Hair follicular keratinocyte (primary cell): ENCODE measurements around the gene TMEM92. TPM values are rescaled to one million over a fixed set of nuclear protein-coding genes. Genes with fewer than 3 reads are reported as not detected.

Experiments used
- total RNA-seq: library from RNA; depleted of rRNA; stranded (reverse); fragments of >200 nt; gene quantifications from 2 replicates; pipeline ENCODE4 v1.2.3, GENCODE V29; 2015

TMEM92 gene
- 2.0 and 3.4 TPM in 2 replicates for total RNA-seq

DNA sequence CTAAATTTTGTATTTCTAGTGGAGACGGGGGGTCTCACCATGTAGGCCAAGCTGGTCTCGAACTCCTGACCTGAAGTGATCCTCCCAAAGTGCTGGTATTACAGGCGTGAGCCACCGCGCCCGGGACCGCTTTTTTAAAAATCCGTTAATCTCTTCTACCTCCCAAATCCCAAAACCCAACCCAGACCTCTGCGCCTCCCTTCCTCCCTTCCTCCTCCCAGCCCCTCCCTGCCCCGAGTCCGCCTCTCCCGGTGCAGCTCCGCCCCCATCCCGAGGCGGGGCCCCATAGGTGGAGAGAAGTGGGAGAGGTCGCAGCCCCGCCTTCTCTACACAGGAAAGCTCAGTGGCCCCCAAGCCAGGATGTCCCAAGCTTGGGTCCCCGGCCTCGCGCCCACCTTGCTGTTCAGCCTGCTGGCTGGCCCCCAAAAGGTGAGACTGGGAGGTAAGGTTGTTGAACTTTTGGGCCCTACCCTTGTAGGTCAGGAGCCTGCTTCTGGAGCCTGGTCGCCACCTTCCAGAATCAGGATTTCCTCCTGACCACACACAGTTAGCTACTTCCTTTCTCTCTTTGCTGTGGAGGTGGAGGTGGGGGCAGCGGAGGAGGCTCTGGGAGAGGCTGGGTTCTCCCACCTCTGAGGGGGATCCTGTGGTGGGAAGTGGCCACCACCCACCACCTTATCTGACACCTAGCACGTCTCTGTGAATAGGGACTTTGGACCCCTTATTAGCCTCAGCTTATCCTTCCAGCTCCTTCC is at the start of gene TMEM92:
Gene TMEM92, plus strand, starts transcription at position 325 of the 755 bp plus-strand sequence. Its CDS starts 36 bp downstream, at position 361.

Other genes starting within 250 kb of the TMEM92 start
- 813 and 1,408 TPM in 2 replicates for gene ITGA3, start 218.4 kb upstream of the TMEM92 start, total RNA-seq
- 4.2 and 7.1 TPM in 2 replicates for gene PDK2, start 179.1 kb upstream of the TMEM92 start, total RNA-seq
- 0.23 and 1.1 TPM in 2 replicates for gene SAMD14, start 144.3 kb upstream of the TMEM92 start, total RNA-seq
- gene PPP1R9B, start 123.8 kb upstream of the TMEM92 start, total RNA-seq = 20.5 and 30.2 TPM in 2 replicates
- gene SGCA, start 108.5 kb upstream of the TMEM92 start, total RNA-seq = not detected in 2 replicates
- gene COL1A1, start 72.8 kb upstream of the TMEM92 start, total RNA-seq = 14.3 and 30.7 TPM in 2 replicates
- gene XYLT2, start 71.7 kb downstream of the TMEM92 start, total RNA-seq = 56.8 and 74.5 TPM in 2 replicates
- gene MRPL27, start 98.7 kb downstream of the TMEM92 start, total RNA-seq = 88.6 and 127 TPM in 2 replicates
- 2.1 and 8.1 TPM in 2 replicates for gene EME1, start 98.8 kb downstream of the TMEM92 start, total RNA-seq
- gene LRRC59, start 123.1 kb downstream of the TMEM92 start, total RNA-seq = 136 and 238 TPM in 2 replicates
- 19.7 and 28.0 TPM in 2 replicates for gene ACSF2, start 151.8 kb downstream of the TMEM92 start, total RNA-seq
- not detected in 2 replicates for gene CHAD, start 194.4 kb downstream of the TMEM92 start, total RNA-seq
- gene RSAD1, start 204.4 kb downstream of the TMEM92 start, total RNA-seq = 19.5 and 24.9 TPM in 2 replicates
- gene MYCBPAP, start 234.0 kb downstream of the TMEM92 start, total RNA-seq = 0.62 and 1.6 TPM in 2 replicates